GM21423 (cell line): ENCODE data around the gene MAN2B2.
"Not testable (repeated sequence)": the region's sequence is repeated elsewhere in the genome, so short reads cannot be mapped to it uniquely, and the experiment has no call there.

Experiments
- ATAC-seq: cut with Tn5 transposase; IDR thresholded peaks from one replicate; pipeline ENCODE4 v1.9.1; 2021; ENCODE audit warnings: mild to moderate bottlenecking, moderate library complexity; ENCODE audit not compliant: unreplicated experiment

The MAN2B2 gene

GRCh38 chr4:6639137-6639680 is 64.2 kb downstream of the MAN2B2 start:
- ATAC-seq: no peak

GRCh38 chr4:6640292-6641163 is 65.5 kb downstream of the MAN2B2 start, which contains the start of gene MRFAP1:
Gene MRFAP1, plus strand, starts transcription at chr4:6640685. Its CDS starts 178 bp downstream, at chr4:6640863.
- peak; percentile 89 for ATAC-seq

DNA sequence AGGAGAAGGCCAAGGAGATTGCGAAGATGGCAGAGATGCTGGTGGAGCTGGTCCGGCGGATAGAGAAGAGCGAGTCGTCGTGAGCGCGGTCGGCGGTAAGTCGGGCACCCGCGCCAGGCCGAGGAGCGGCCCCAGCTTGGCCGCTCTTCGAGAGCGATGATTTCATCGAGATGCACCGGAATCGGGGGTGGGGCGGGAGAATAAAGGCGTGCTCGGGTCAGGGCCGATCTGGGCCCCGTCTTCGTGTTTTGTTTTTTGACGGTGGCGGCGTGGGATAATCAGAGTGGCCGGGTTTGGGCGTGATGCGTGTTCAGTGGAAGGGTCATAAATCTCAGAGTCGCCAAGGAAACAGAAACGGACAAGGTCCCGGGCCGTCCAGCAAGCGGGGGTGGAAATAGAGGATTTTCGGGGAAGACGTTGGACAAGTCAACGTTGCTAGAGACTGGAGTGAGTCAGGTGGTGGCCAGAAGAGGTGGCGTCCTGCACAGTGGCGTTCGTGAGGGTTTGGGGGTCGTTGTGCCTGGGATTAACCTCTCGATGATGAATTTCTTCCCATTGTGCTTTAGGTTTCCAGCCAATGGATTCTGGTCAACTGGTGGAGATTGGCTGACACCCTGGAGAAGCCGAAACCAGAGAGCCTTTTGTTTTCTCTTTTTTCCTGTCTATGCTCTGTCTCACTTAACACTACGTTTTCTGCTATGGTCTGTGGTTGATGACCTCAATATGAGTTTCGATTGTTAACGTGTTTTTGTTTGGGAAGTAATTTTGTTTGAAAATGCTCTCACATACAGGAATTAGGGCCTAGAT is 66.4 kb downstream of the MAN2B2 start:
- peak; percentile 18 for ATAC-seq

DNA sequence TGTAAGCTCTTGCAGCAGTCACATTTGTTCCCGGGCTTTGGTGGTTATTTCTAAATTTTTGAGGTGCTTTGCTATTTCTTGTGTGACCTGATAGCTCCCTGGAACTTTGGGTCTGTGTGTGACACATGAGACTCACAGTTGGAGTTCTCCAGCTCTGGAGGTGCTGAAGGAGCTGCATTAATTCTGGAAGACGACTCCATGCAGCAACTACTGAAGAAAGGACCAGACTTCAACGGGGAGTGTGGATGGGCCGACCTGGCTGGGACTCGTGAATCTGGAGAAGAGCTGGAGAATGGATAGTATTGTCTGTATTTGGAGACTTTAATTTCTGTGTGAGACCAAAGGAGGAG is 67.0 kb downstream of the MAN2B2 start:
- ATAC-seq: no peak

DNA sequence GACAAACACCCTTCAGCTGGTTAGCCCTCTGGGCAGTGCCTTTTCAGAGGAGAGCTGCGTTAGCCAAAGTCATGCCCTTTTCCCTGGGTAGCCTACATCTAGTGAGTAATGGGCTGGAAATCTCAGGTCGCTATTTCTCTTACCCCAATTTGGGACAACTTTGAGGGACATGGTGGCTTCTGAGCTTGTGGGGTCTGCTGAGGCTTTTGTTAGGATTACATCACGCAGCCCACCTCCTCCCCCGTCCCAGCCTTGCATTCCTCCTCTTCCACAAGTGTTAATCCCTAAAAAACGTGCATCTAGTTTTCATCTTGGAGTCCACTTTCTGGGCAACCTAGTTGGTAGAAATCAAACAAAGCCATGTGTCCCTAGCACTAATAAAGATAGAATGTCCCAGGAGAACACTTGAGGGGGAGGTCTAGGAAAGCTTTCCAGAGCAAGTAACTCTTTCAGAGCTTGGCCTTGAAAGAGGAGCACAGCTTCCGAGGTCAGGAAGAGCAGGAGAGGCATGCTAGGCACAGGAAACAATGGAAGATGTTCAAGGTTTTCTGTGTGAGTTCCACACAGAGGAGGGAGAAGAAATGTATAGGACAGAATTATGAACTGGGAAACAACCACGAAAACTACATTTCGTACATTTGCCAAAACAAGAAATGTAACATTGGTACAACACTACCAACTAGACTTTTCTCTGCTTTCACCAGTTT is 68.3 kb downstream of the MAN2B2 start:
- no peak for ATAC-seq

DNA sequence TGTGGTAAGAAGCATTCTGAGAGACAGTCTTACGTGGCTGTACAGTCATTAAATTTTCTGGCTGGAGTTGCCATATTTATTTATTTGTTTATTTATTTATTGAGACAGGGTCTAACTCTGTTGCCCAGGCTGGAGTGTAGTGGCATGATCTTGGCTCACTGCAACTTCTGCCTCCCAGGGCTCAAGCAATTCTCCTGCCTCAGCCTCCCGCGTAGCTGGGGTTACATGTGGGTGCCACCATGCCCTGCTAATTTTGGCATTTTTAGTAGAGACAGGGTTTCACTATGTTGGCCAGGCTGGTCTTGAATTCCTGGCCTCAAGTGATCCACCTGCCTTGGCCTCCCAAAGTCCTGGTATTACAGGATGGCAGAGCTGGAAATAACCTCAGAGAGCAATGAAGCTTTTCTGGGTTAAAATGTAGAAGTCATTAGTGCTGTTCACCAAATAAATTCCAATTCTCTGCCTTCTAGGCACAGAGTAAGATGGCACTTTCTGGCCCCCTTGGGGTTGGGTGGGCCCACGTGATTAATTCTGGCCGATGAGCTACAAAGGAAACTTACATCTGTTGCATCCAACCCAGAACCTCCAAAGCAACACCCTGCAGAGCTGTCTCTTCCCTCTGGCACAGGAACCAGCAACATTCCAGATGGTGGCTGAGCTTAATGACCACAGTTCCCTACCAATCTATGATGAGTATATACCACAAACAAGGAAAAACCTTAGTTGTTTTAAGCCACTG is 70.0 kb downstream of the MAN2B2 start:
- ATAC-seq: no peak

- no peak for ATAC-seq
Measured at GRCh38 chr4:6647169-6647568, 72.2 kb downstream of the MAN2B2 start.

- ATAC-seq: no peak
Measured at GRCh38 chr4:6647582-6648230, 72.7 kb downstream of the MAN2B2 start.

DNA sequence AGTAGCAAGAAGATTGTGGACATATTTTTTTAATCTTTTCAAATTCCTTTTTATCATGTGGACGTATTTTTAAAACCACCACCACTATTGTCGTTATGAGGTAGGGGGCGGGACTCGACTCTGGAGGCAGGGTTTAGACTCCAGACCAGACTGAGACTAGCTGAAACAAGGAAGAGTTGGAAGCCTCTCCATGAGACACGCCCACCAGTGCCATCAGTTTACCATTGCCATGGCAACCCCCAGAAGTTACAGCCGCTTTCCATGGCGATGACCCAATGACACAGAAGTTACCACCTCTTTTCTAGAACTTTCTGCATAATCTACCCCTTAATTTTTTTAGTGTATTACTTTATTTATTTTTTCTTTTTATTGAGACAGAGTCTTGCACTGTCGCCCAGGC is 74.2 kb downstream of the MAN2B2 start:
- ATAC-seq: no peak

DNA sequence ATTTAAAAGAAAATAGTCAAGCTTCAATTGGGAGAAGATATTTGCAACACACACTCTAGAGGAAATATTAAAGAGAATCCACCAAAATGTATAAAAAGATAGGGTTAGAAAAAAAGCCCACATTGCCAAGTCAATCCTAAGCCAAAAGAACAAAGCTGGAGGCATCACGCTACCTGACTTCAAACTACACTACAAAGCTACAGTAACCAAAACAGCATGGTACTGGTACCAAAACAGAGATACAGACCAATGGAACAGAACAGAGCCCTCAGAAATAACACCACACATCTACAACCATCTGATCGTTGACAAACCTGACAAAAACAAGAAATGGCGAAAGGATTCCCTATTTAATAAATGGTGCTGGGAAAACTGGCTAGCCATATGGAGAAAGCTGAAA is 79.2 kb downstream of the MAN2B2 start:
- ATAC-seq: not testable (repeated sequence)

DNA sequence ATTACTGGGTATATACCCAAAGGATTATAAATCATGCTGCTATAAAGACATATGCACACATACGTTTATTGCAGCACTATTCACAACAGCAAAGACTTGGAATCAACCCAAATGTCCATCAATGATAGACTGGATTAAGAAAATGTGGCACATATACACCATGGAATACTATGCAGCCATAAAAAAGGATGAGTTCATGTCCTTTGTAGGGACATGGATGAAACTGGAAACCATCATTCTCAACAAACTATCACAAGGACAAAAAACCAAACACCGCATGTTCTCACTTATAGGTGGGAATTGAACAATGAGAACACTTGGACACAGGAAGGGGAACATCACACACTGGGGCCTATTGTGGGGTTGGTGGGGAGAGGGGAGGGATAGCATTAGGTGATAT is 80.3 kb downstream of the MAN2B2 start:
- not testable (repeated sequence) for ATAC-seq

DNA sequence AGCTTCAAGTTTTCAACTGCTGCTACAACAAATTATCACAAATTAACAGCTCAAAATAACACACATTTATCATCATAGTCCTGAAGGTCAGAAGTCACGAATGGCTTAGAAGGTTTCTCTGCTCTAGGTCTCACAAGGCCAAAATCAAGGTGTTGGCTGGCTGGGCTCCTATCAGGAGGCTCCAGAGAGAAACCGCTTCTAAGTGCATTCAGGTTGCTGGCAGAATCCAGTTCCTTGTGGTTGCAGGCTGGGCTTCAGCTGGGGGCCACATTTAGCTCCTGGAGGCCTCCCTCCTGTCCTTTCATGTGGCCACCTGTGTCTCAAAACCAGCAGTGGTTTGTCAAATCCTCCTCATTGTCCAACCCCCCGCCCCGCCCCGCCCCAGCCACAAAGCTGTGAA is 80.9 kb downstream of the MAN2B2 start:
- ATAC-seq: no peak

GRCh38 chr4:6657242-6658208 is 82.5 kb downstream of the MAN2B2 start:
- ATAC-seq: no peak

- no peak for ATAC-seq
Measured at GRCh38 chr4:6658209-6658595, 83.2 kb downstream of the MAN2B2 start.

DNA sequence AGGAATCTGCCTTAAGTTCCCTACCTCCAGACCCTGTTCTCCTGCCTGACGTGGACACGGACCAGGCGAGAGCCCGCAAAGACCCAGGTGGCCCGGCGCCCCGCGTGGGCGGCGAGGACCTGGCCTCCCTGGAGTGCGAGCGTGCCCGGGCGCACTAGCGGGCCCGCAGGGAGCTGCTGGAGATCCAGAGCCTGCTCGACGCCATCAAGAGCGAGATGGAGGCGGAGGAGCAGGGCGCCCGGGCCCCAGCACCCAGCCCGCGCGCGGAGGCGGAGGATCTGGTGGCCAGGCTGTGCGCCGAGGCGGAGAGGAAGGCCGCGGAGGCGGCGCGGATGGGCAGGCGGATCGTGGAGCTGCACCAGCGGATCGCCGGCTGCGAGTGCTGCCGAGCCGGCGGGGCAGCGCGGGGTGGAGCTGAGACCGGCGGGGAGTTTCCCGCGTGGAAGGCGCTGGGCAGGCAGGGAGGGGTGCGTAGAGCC is 83.6 kb downstream of the MAN2B2 start:
- ATAC-seq: no peak

- ATAC-seq: no peak
Measured at GRCh38 chr4:6659897-6660296, 84.9 kb downstream of the MAN2B2 start.

DNA sequence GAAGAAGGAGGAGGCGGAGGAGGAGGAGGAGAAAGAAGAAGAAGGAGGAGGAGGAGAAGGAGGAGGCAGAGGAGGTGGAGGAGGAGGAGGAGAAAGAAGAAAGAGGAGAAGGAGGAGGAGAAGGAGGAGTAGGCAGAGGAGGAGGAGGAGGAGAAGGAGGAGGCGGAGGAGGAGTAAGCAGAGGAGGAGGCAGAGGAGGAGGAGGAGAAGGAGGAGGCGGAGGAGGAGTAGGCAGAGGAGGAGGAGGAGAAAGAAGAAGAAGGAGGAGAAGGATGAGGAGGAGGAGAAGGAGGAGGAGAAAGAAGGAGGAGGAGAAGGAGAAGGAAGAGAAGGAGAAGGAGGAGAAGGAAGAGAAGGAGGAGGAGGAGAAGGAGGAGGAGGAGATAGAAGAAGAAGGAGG is 85.4 kb downstream of the MAN2B2 start:
- no peak for ATAC-seq

- no peak for ATAC-seq
Measured at GRCh38 chr4:6662591-6662990, 87.6 kb downstream of the MAN2B2 start.
